ENCODE measurements around the gene CBLL1. TPM values are rescaled to one million over a fixed set of nuclear protein-coding genes. Genes with fewer than 3 reads are reported as not detected.

Gene CBLL1
- total RNA-seq (49.9 and 57.2 TPM in 2 replicates), polyA plus RNA-seq (22.1 and 33.6 TPM in 2 replicates), polyA minus RNA-seq (22.7 and 34.0 TPM in 2 replicates)
- total RNA-seq (2013) = 30.1 TPM

GRCh38 chr7:107743567-107744344 is at the start of gene CBLL1:
TSS of gene CBLL1 (plus strand) at chr7:107744142. CDS start at chr7:107744164, 22 bp downstream.
- Histone ChIP-seq H2AFZ (ENCODE audit: insufficient read depth, low read depth, low read length, poor library complexity, severe bottlenecking) (peak within 1 kb of the TSS; percentile 89), H3K9ac (ENCODE audit: low read length) (peak within 1 kb of the TSS; percentile 82), H3K79me2 (ENCODE audit: control insufficient read depth, insufficient read depth, low read length) (peaks cover 43% of the 10 kb centered on the region), H3K4me2 (replicated peaks; ENCODE audit: low read depth, low read length, poor library complexity, severe bottlenecking) (peak within 1 kb of the TSS; percentile 89), H3K4me1 (ENCODE audit: control insufficient read depth in 2 of 2, insufficient read depth in 2 of 2, low read length in 2 of 2) (peaks cover 26 to 30% of the 10 kb centered on the region in 2 donors), H4K20me1 (ENCODE audit: control insufficient read depth, insufficient read depth, low read length, poor library complexity, severe bottlenecking) (peaks cover 35% of the 10 kb centered on the region), H3K4me3 (ENCODE audit: control extremely low read depth in 1 of 5, extremely low read depth in 1 of 5, insufficient read depth in 1 of 5, low read depth in 2 of 5, low read length in 4 of 5) (peak within 1 kb of the TSS; percentile 66 to 90 (median 89)), H3K27me3 (replicated peaks in 1 of 4; ENCODE audit: control extremely low read depth in 1 of 4, control insufficient read depth in 3 of 4, insufficient read depth in 4 of 4, low read length in 3 of 4) (no peaks in the 10 kb centered on the region), H3K9me3 (ENCODE audit: control extremely low read depth in 1 of 3, control insufficient read depth in 2 of 3, insufficient read depth in 1 of 3, low read length in 2 of 3) (no peaks in the 10 kb centered on the region), H3K36me3 (replicated peaks in 1 of 2; ENCODE audit: control extremely low read depth in 1 of 2, control insufficient read depth in 1 of 2, extremely low read depth in 1 of 2, insufficient read depth in 2 of 2, low read length in 1 of 2) (peaks cover 0 to 6% of the 10 kb centered on the region in 2 experiments), H3K27ac (ENCODE audit: low read length in 2 of 2) (peak within 1 kb of the TSS; percentile 97)
- Mint-ChIP-seq H3K27ac (peak within 1 kb of the TSS; percentile 100), H3K4me3 (peak within 1 kb of the TSS; percentile 99), H3K4me1 (peaks cover 45% of the 10 kb centered on the region), H3K9me3 (ENCODE audit: insufficient read depth) (no peaks in the 10 kb centered on the region), H3K27me3 (no peaks in the 10 kb centered on the region)
- DNase-seq (peak; percentile 97), ATAC-seq (ENCODE audit: low read depth) (peak; percentile 89)
- 0% methylated on average over 56 of the region's 56 CpGs for WGBS (ENCODE audit: insufficient coverage)
- TF ChIP-seq CTCF (IDR thresholded peaks at IDR 0.05) (peak; percentile 67), EZH2 (IDR thresholded peaks at IDR 0.05; ENCODE audit: borderline replicate concordance, insufficient read depth, low read depth, low read length, poor library complexity, severe bottlenecking) (no peak)
- CTCF ChIA-PET = interaction anchor here (0.8 to 5.6 kb wide), 14 partner anchors 9 to 575 kb away, joined by 3 to 54 read pairs (median 5); partner anchors contain the start of genes BCAP29, COG5, DUS4L and HBP1
- intact Hi-C loops (cut with micrococcal nuclease) = loop anchor here (1.0 to 10.0 kb wide), 12 partner anchors 81 to 1081 kb away; partner anchors contain the start of genes BCAP29, CCDC71L, COG5 and DLD
- POLR2A ChIA-PET = interaction anchor here (0.7 to 2.1 kb wide), 8 partner anchors 105 to 1459 kb away, joined by 3 to 38 read pairs (median 4); partner anchors contain the start of genes CCDC71L, DLD, HBP1 and NAMPT

GRCh38 chr7:107694386-107694785 is 49.6 kb upstream of the CBLL1 start:
- H3K9me3 ChIP-seq (ENCODE audit: control extremely low read depth in 1 of 3, control insufficient read depth in 2 of 3, insufficient read depth in 1 of 3, low read length in 2 of 3) = no peaks in the 10 kb centered on the region
- no peak overlapping the region for H3K9ac ChIP-seq (ENCODE audit: low read length)
- H3K36me3 ChIP-seq (replicated peaks in 1 of 2; ENCODE audit: control extremely low read depth in 1 of 2, control insufficient read depth in 1 of 2, extremely low read depth in 1 of 2, insufficient read depth in 2 of 2, low read length in 1 of 2) = no peaks in the 10 kb centered on the region
- DNase-seq (no peak), ATAC-seq (ENCODE audit: low read depth) (no peak)
- no peak overlapping the region for H3K4me3 Mint-ChIP-seq
- no peak overlapping the region for H2AFZ ChIP-seq (ENCODE audit: insufficient read depth, low read depth, low read length, poor library complexity, severe bottlenecking)
- no peaks in the 10 kb centered on the region for H3K79me2 ChIP-seq (ENCODE audit: control insufficient read depth, insufficient read depth, low read length)
- no peaks in the 10 kb centered on the region for H3K4me1 Mint-ChIP-seq
- no peaks in the 10 kb centered on the region for H4K20me1 ChIP-seq (ENCODE audit: control insufficient read depth, insufficient read depth, low read length, poor library complexity, severe bottlenecking)
- no peak overlapping the region for H3K4me2 ChIP-seq (replicated peaks; ENCODE audit: low read depth, low read length, poor library complexity, severe bottlenecking)
- H3K27ac ChIP-seq (ENCODE audit: low read length in 2 of 2) = no peak overlapping the region
- no peak for TF ChIP-seq EZH2 (IDR thresholded peaks at IDR 0.05; ENCODE audit: borderline replicate concordance, insufficient read depth, low read depth, low read length, poor library complexity, severe bottlenecking)
- no peak for TF ChIP-seq CTCF (IDR thresholded peaks at IDR 0.05)
- peaks cover 0 to 4% (median 0%) of the 10 kb centered on the region in 4 experiments for H3K27me3 ChIP-seq (replicated peaks in 1 of 4; ENCODE audit: control extremely low read depth in 1 of 4, control insufficient read depth in 3 of 4, insufficient read depth in 4 of 4, low read length in 3 of 4)
- ChIA-PET CTCF (no interaction called here), POLR2A (no interaction called here)
- H3K9me3 Mint-ChIP-seq (ENCODE audit: insufficient read depth) = no peaks in the 10 kb centered on the region
- no peak overlapping the region for H3K27ac Mint-ChIP-seq
- H3K4me3 ChIP-seq (ENCODE audit: control extremely low read depth in 1 of 5, extremely low read depth in 1 of 5, insufficient read depth in 1 of 5, low read depth in 2 of 5, low read length in 4 of 5) = no peak overlapping the region
- peaks cover 19% of the 10 kb centered on the region for H3K27me3 Mint-ChIP-seq
- intact Hi-C loops (cut with micrococcal nuclease) = no loop called here
- WGBS (ENCODE audit: insufficient coverage) = 100% methylated on average over 3 of the region's 5 CpGs
- no peaks in the 10 kb centered on the region for H3K4me1 ChIP-seq (ENCODE audit: control insufficient read depth in 2 of 2, insufficient read depth in 2 of 2, low read length in 2 of 2)

All from B cell (primary cell).